GM12875 (cell line): Measurements from ENCODE around the gene SLC9B1.
"Not testable (repeated sequence)": the region's sequence is repeated elsewhere in the genome, so short reads cannot be mapped to it uniquely, and the experiment has no call there.

Source experiments
- H3K4me3 ChIP-seq: one replicate; pipeline ENCODE4 v1.5.1; 2011; ENCODE audit warnings: low read depth, low read length, control low read depth
- TF ChIP-seq, protein P1 (sequence below): IDR thresholded peaks from 2 replicates; pipeline ENCODE4 v1.5.1; 2011; ENCODE audit warnings: low read depth, mild to moderate bottlenecking, control low read depth, inconsistent platforms, low read length, moderate library complexity, borderline replicate concordance; ENCODE audit not compliant: insufficient read depth

Gene SLC9B1

DNA sequence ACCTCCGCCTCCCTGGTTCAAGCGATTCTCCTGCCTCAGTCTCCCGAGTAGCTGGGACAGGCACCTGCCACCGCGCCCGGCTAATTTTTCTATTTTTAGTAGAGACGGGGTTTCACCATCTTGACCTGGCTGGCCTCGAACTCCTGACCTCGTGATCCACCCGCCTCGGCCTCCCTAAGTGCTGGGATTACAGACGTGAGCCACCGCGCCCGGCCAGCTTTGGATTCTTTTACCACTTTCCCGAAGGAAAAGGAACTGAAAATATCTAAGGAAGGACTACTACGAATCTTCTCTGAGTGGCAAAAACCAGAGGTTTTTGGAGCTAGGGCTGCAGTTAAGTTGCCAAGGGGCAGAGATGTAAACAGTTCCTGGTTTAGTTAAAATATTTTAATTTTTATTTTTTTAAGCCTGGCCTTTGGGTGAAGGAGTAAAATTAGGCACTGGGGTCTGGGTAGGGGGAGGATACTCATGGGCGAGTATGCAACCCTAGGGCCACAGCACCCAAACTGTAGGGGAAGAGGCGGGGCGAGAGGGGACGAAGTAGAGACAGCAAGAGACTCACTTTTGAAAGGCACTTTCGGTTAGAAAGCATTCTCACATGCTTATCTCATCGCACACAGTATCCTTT lies 151.2 kb downstream of the SLC9B1 start:
- H3K4me3 ChIP-seq, result peak overlapping the region; percentile 57
- TF ChIP-seq, protein P1, sequence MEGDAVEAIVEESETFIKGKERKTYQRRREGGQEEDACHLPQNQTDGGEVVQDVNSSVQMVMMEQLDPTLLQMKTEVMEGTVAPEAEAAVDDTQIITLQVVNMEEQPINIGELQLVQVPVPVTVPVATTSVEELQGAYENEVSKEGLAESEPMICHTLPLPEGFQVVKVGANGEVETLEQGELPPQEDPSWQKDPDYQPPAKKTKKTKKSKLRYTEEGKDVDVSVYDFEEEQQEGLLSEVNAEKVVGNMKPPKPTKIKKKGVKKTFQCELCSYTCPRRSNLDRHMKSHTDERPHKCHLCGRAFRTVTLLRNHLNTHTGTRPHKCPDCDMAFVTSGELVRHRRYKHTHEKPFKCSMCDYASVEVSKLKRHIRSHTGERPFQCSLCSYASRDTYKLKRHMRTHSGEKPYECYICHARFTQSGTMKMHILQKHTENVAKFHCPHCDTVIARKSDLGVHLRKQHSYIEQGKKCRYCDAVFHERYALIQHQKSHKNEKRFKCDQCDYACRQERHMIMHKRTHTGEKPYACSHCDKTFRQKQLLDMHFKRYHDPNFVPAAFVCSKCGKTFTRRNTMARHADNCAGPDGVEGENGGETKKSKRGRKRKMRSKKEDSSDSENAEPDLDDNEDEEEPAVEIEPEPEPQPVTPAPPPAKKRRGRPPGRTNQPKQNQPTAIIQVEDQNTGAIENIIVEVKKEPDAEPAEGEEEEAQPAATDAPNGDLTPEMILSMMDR, result no peak

- peak overlapping the region; percentile 57 for H3K4me3 ChIP-seq
- TF ChIP-seq, protein P1, result no peak
Observed at GRCh38 chr4:102867278-102868152, 152.0 kb downstream of the SLC9B1 start.

DNA sequence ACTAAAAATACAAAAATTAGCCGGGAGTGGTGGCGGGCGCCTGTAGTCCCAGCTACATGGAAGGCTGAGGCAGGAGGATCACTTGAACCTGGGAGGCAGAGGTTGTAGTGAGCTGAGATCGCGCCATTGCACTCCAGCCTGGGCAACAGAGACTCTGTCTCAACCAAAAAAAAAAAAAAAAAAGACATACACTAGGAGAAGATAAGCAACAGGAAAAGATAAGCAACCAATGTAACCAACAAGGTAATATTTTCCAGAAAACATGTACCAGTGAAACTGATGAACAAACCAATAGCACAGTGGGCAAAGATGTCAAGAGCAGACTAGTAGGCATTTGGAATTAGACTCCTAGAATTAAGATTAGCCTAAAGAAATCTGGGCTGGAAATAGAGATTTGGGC lies 154.2 kb downstream of the SLC9B1 start:
- not testable (repeated sequence) for H3K4me3 ChIP-seq

DNA sequence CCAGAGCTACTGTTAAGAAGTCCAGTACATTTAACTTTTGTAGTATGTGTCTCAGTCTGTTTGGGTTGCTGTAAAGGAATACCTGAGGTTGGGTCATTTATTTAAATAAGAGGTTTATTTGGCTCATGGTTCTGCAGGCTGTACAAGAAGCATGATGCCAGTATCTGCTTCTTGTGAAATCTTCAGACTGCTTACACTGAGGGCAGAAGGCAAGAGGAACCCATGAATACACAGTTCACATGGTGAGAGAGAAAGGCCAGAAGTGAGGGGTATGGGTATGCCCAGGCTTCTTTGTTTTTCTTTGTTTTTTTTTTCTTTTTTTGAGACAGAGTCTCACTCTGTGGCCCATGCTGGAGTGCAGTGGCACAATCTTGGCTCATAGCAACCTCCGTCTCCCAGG lies 156.8 kb downstream of the SLC9B1 start:
- TF ChIP-seq, protein P1, result no peak
- no peak overlapping the region for H3K4me3 ChIP-seq

DNA sequence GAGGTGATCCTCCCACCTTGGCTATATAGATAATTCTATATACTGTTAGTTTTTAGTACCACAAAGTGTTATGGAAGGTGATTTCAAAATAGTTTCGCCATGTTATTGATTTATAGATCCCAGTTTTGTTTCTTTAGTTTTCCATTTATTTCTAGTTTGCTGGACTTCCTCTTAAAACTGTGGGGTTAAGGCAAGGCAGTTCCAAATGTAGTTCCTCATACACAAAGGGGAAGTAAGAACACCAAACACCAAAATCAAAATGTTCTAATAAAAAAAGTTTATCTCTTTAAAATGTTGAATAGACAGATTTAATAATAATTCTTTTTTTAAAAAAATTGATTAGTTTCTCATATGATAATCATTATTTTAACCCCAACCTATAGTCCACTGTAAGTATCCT lies 157.5 kb downstream of the SLC9B1 start:
- TF ChIP-seq, protein P1, result no peak
- H3K4me3 ChIP-seq, result no peak overlapping the region

- H3K4me3 ChIP-seq, result no peak overlapping the region
- TF ChIP-seq, protein P1, result no peak
Observed at GRCh38 chr4:102860611-102861324, 158.7 kb downstream of the SLC9B1 start.

GRCh38 chr4:102858828-102859464 lies 160.6 kb downstream of the SLC9B1 start:
- TF ChIP-seq, protein P1, result no peak
- no peak overlapping the region for H3K4me3 ChIP-seq
